Testis (tissue), 3 donors: Measurements from ENCODE around the gene CLTC. TPM values are rescaled to one million over a fixed set of nuclear protein-coding genes. Genes with fewer than 3 reads are reported as not detected.

Experiments used
- DNase-seq: peaks from one replicate; pipeline ENCODE4 v3.0.0-alpha.2; 2019
- H3K27ac ChIP-seq, 2 donors: fragments of 200-600 bp; sonication (generic); one replicate each; pipeline ENCODE4 v1.5.1; 2019
- H3K27me3 ChIP-seq: fragments of 200-600 bp; sonication (generic); one replicate; pipeline ENCODE4 v1.5.1; 2019
- H3K36me3 ChIP-seq: fragments of 200-600 bp; sonication (generic); one replicate; pipeline ENCODE4 v1.5.1; 2017; ENCODE audit warnings: low read depth; ENCODE audit errors: missing control alignments
- H3K4me1 ChIP-seq: fragments of 200-600 bp; sonication (generic); one replicate; pipeline ENCODE4 v1.5.1; 2019
- H3K4me3 ChIP-seq, 2 donors: fragments of 200-600 bp; sonication (generic); one replicate each; pipeline ENCODE4 v1.5.1; 2017 to 2019
- H3K9me3 ChIP-seq: fragments of 200-600 bp; sonication (generic); one replicate; pipeline ENCODE4 v1.5.1; 2017
- CTCF ChIP-seq, 3 experiments: fragments of 450-650 bp in 2 of 3; fragments of 200-600 bp in 1 of 3; sonication (generic) in 1 of 3; IDR thresholded peaks; one replicate each; pipeline ENCODE4 v1.5.1; 2016 to 2019; ENCODE audit warnings: antibody characterized with exemption in 3 of 3, mild to moderate bottlenecking in 2 of 3, moderate library complexity in 1 of 3
- POLR2A ChIP-seq: fragments of 450-650 bp; IDR thresholded peaks from one replicate; pipeline ENCODE4 v1.6.1; 2017; ENCODE audit warnings: antibody characterized with exemption, mild to moderate bottlenecking, moderate library complexity
- WGBS, 2 donors: methylation state at CpG; one replicate each; pipeline ENCODE4 v1.1.5; 2018; 5-methylcytosine and 5-hydroxymethylcytosine counted together
- intact Hi-C: fragments of 100-400 bp; cut with DNase I; formaldehyde crosslinking; loops from one replicate; pipeline ENCODE4 v1.15.1; 2023; ENCODE audit warnings: low total_unique reads
- polyA plus RNA-seq: library from polyadenylated mRNA; stranded (reverse); fragments of 350-450 nt; fragmentation: Illumina TruSeq; extraction: RNeasy Lipid Tissue Mini Kit (QIAGEN cat#74804); gene quantifications from one replicate; pipeline ENCODE4 v1.2.3, GENCODE V29; 2014; ENCODE audit warnings: low read depth, low replicate concordance; ENCODE audit not compliant: insufficient read depth
- total RNA-seq, 2 donors: library from RNA; depleted of rRNA; stranded (reverse); fragments of >200 nt; gene quantifications; one replicate each; pipeline ENCODE4 v1.2.3, GENCODE V29; 2016

The CLTC gene
- total and polyA plus RNA-seq, 3 donors from 2014 or later, result 137 to 253 (median 221) TPM

- intact Hi-C loops, result no loop called here
- H3K4me1 ChIP-seq, result no peaks in the 10 kb centered on the region
- no peak overlapping the region for H3K27ac ChIP-seq
- H3K4me3 ChIP-seq, result no peak overlapping the region
- no peak for TF ChIP-seq CTCF (IDR thresholded peaks at IDR 0.05)
- no peak for TF ChIP-seq POLR2A
- no peak for DNase-seq
- no peaks in the 10 kb centered on the region for H3K9me3 ChIP-seq
- H3K36me3 ChIP-seq, result no peaks in the 10 kb centered on the region
- no peaks in the 10 kb centered on the region for H3K27me3 ChIP-seq
- WGBS, 2 donors, result 76 to 83% methylated on average over 3 of the region's 3 CpGs
Observed at GRCh38 chr17:59607061-59607460, 12.6 kb upstream of the CLTC start.

DNA sequence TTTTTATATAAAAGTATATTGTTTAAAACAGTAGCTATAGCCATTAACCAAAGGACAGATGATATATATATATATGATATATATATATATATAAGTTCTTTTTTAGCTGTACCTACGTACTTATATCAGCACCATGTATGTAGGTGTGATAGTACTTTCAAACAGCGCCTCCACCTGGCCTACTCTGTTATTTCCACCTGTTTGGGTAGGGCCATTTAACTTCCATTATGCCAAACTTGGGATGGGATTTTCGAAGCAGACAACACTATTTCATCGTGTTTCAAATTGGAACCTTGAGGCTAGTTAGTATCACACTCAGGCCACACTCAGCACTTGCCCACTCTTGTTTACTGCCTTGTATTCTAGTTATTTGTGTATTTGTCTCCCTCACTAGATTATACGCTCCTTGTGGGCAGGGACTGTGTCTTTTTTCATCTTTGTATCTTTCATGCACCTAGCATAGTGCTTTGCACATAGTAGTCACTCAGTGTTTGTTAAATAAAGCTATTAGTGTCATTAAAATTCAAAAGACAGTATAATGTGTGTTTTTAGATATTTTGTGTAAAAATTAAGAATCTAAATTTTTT, 11.8 kb upstream of the CLTC start:
- Histone ChIP-seq H3K27ac (no peak overlapping the region), H3K4me1 (no peaks in the 10 kb centered on the region), H3K9me3 (no peaks in the 10 kb centered on the region), H3K36me3 (no peaks in the 10 kb centered on the region), H3K27me3 (no peaks in the 10 kb centered on the region), H3K4me3 (no peak overlapping the region)
- WGBS, 2 donors, result 85 to 89% methylated on average over 5 of the region's 5 CpGs
- peak; percentile 48 for DNase-seq
- TF ChIP-seq POLR2A (no peak), CTCF (IDR thresholded peaks at IDR 0.05) (peak in 1 of 3 experiments; percentile 33)
- intact Hi-C loops, result no loop called here

DNA sequence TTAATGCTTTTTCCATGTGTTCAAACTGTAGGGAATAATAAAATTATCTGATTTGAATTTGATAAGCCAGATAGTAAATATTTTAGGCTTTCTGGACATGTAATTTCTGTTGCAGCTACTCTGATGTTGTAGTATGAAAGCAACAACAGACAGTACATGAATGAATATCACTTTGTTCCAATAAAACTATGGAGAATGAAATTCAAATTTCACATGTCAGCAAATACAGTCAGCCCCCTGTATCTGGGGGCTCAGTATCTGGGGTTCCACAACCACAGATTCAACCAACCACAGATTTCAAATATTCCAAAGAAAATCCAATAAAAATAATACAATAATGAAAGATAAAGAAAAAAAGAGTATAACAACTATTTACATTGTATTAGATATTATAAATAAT, 8.2 kb upstream of the CLTC start:
- no peaks in the 10 kb centered on the region for H3K27me3 ChIP-seq
- no peaks in the 10 kb centered on the region for H3K4me1 ChIP-seq
- H3K27ac ChIP-seq, result no peak overlapping the region
- TF ChIP-seq CTCF (IDR thresholded peaks at IDR 0.05) (no peak), POLR2A (no peak)
- no peaks in the 10 kb centered on the region for H3K9me3 ChIP-seq
- no peak for DNase-seq
- no peak overlapping the region for H3K4me3 ChIP-seq
- no peaks in the 10 kb centered on the region for H3K36me3 ChIP-seq
- intact Hi-C loops, result no loop called here

DNA sequence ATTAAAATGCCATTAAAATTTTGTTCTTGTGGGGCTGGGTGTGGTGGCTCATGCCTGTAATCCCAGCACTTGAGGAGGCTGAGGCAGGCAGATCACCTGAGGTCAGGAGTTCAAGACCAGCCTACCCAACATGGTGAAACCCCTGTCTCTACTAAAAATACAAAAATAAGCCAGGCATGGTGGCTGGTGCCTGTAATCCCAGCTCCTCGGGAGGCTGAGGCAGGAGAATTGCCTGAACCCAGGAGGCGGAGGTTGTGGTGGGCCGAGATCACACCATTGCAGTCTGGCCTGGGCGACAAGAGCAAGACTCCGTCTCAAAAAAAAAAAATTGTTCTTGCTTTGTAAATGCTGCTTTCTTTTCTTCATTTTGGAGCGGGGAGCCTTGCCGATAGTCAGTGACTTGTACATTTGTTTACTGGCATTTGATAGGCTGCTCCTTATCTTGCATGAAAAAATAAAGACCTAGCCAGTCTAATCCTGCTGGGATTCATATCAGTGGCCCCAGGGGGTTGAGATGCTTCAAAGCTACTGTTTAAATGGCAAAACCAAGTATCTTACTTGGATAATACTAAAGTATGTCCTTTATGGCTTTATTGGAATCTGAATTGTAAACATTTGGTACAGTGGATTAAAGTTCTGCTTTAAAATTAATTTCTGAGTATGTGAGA, 3.3 kb upstream of the CLTC start:
- Histone ChIP-seq H3K36me3 (no peaks in the 10 kb centered on the region), H3K27me3 (no peaks in the 10 kb centered on the region), H3K4me1 (peaks cover 3% of the 10 kb centered on the region), H3K27ac (no peak overlapping the region), H3K4me3 (no peak overlapping the region), H3K9me3 (no peaks in the 10 kb centered on the region)
- intact Hi-C loops, result no loop called here
- no peak for DNase-seq
- no peak for TF ChIP-seq CTCF (IDR thresholded peaks at IDR 0.05)
- no peak for TF ChIP-seq POLR2A
- WGBS, 2 donors, result 91 to 95% methylated on average over 7 of the region's 7 CpGs
